HepG2 (cell line): ENCODE measurements around the gene KIF27. TPM values are rescaled to one million over a fixed set of nuclear protein-coding genes. Genes with fewer than 3 reads are reported as not detected.
A peak's percentile ranks its signal among the peaks of the same experiment; 100 is the strongest.

Experiments used
- ATAC-seq: fragments of 200-7000 bp; cut with Tn5 transposase; 3 replicates; pipeline ENCODE4 v1.9.1; 2020; ENCODE audit warnings: mild to moderate bottlenecking, moderate library complexity
- BruUV-seq: library from RNA; stranded (reverse); fragments of 400-500 nt; replicated peaks from 2 replicates; lab custom pipeline; 2021; lab: Mats Ljungman, UMichigan
- CTCF ChIA-PET: fragments of 300-600 bp; formaldehyde crosslinking; extraction: SDS; loops from one replicate; lab custom pipeline; 2021; ENCODE audit warnings: low total read pairs, inconsistent platforms, low intra/inter-chr PET ratio; lab: Yijun Ruan, JAX
- POLR2A ChIA-PET: fragments of 350-600 bp; sonication (Branson Sonifier 250); formaldehyde crosslinking; loops from one replicate; lab custom pipeline; 2020; ENCODE audit warnings: antibody characterized with exemption, inconsistent platforms; lab: Yijun Ruan, JAX
- DNase-seq: peaks from one replicate; pipeline ENCODE4 v3.0.0-alpha.2; 2015; ENCODE audit warnings: low spot score
- FAIRE-seq: peaks from 3 replicates; lab custom pipeline; 2011; peaks lifted over from hg19 to GRCh38; lab: Jason Lieb, UNC
- H2AFZ ChIP-seq: one replicate; pipeline ENCODE4 v1.6.1; 2011; ENCODE audit warnings: low read length, inconsistent platforms
- H3K27ac ChIP-seq: fragments of 300-600 bp; 3 replicates; pipeline ENCODE4 v1.8.0; 2011; ENCODE audit warnings: mixed run types, mild to moderate bottlenecking, mixed read lengths, low read length, inconsistent platforms; ENCODE audit not compliant: insufficient read depth; ENCODE audit errors: extremely low read length
- H3K27me3 ChIP-seq, 2 experiments: fragments of 200-600 bp in 1 of 2; 2 replicates in 1 of 2; 3 replicates in 1 of 2; pipeline versions ENCODE4 v1.6.0 to v1.8.0; 2011; ENCODE audit warnings: low read length in 2 of 2, mild to moderate bottlenecking in 2 of 2, moderate library complexity in 2 of 2, inconsistent platforms in 1 of 2; ENCODE audit not compliant: insufficient read depth in 2 of 2, control insufficient read depth in 1 of 2
- H3K36me3 ChIP-seq, 2 experiments: fragments of 200-600 bp in 1 of 2; replicated peaks in 1 of 2; 2 replicates in 1 of 2; 3 replicates in 1 of 2; pipeline versions ENCODE4 v1.5.1 to v1.8.0; 2011; ENCODE audit warnings: low read length in 2 of 2, inconsistent platforms in 1 of 2; ENCODE audit not compliant: insufficient read depth in 2 of 2, control insufficient read depth in 1 of 2
- H3K4me1 ChIP-seq: 2 replicates; pipeline ENCODE4 v1.5.1; 2012; ENCODE audit warnings: low read length, inconsistent platforms; ENCODE audit not compliant: insufficient read depth
- H3K4me2 ChIP-seq: 2 replicates; pipeline ENCODE4 v1.6.0; 2011; ENCODE audit warnings: low read depth, low read length, inconsistent platforms
- H3K4me3 ChIP-seq, 3 experiments: fragments of 200-600 bp in 1 of 3; sonication (generic), shearing (Covaris generic) in 1 of 3; replicated peaks in 1 of 3; 2 replicates each; pipeline ENCODE4 v1.5.1; 2011 to 2016; ENCODE audit warnings: low read length in 3 of 3, inconsistent platforms in 2 of 3, low read depth in 2 of 3, mild to moderate bottlenecking in 2 of 3, control low read depth in 1 of 3, mixed read lengths in 1 of 3; ENCODE audit not compliant: insufficient read depth in 1 of 3
- H3K79me2 ChIP-seq: one replicate; pipeline ENCODE4 v1.6.1; 2011; ENCODE audit warnings: low read length, inconsistent platforms; ENCODE audit not compliant: insufficient read depth
- H3K9ac ChIP-seq: 2 replicates; pipeline ENCODE4 v1.6.0; 2011; ENCODE audit warnings: mild to moderate bottlenecking, low read depth, low read length, inconsistent platforms; ENCODE audit not compliant: insufficient read depth
- H3K9me3 ChIP-seq: 2 replicates; pipeline ENCODE4 v1.5.1; 2012; ENCODE audit warnings: mild to moderate bottlenecking, low read length
- H4K20me1 ChIP-seq: 2 replicates; pipeline ENCODE4 v1.6.0; 2011; ENCODE audit warnings: inconsistent platforms, mild to moderate bottlenecking, low read length, moderate library complexity; ENCODE audit not compliant: insufficient read depth
- CBX2 ChIP-seq, 2 experiments: fragments of 200-600 bp in 1 of 2; sonication (generic); formaldehyde crosslinking in 1 of 2; IDR thresholded peaks; 2 replicates each; pipeline versions ENCODE4 v1.7.0 to v1.8.1; 2018 to 2022; ENCODE audit warnings: low read depth in 2 of 2, low read length in 1 of 2, mild to moderate bottlenecking in 1 of 2, missing genetic modification reagents in 1 of 2
- DPF2 ChIP-seq: sonication (generic); formaldehyde crosslinking; IDR thresholded peaks from 2 replicates; pipeline ENCODE4 v1.4.0; 2020; ENCODE audit warnings: mild to moderate bottlenecking, low read depth, missing genetic modification reagents, borderline replicate concordance
- EEA1 ChIP-seq: sonication (generic); formaldehyde crosslinking; IDR thresholded peaks from 2 replicates; pipeline ENCODE4 v1.5.1; 2020; ENCODE audit warnings: mild to moderate bottlenecking, missing genetic modification reagents, borderline replicate concordance
- NCOA1 ChIP-seq: sonication (generic); formaldehyde crosslinking; IDR thresholded peaks from 2 replicates; pipeline ENCODE4 v1.9.0; 2021; ENCODE audit warnings: missing genetic modification reagents
- RAD21 ChIP-seq: fragments of 450-650 bp; formaldehyde crosslinking; IDR thresholded peaks from 2 replicates; pipeline ENCODE4 v1.5.0; 2020; ENCODE audit warnings: mild to moderate bottlenecking
- TEAD3 ChIP-seq: optimal IDR thresholded peaks from 2 replicates; pipeline ENCODE3; 2016; ENCODE audit warnings: borderline replicate concordance
- TOPORS ChIP-seq: sonication (generic); formaldehyde crosslinking; IDR thresholded peaks from 2 replicates; pipeline ENCODE4 v1.8.0; 2023; ENCODE audit warnings: mild to moderate bottlenecking, missing genetic modification reagents
- YY1 ChIP-seq: IDR thresholded peaks from 2 replicates; pipeline ENCODE4 v1.6.1; 2011; ENCODE audit warnings: low read length, low read depth, moderate library complexity, mild to moderate bottlenecking; ENCODE audit not compliant: insufficient read depth, insufficient replicate concordance
- ZNF30 ChIP-seq: sonication (generic); formaldehyde crosslinking; IDR thresholded peaks from 2 replicates; pipeline ENCODE4 v1.5.0; 2020; ENCODE audit warnings: mild to moderate bottlenecking, missing genetic modification reagents
- ZNF737 ChIP-seq: sonication (generic); formaldehyde crosslinking; IDR thresholded peaks from 2 replicates; pipeline ENCODE4 v1.5.0; 2020; ENCODE audit warnings: missing genetic modification reagents, mild to moderate bottlenecking, borderline replicate concordance
- ZNF83 ChIP-seq: sonication (generic); formaldehyde crosslinking; IDR thresholded peaks from 2 replicates; pipeline ENCODE4 v1.4.0; 2020; ENCODE audit warnings: missing genetic modification reagents, mild to moderate bottlenecking, borderline replicate concordance
- WGBS: methylation state at CpG from one replicate; pipeline ENCODE4 v1.1.6; 2017; ENCODE audit warnings: low lambda C conversion rate; 5-methylcytosine and 5-hydroxymethylcytosine counted together
- in situ Hi-C: cut with HindIII; loops from 2 replicates; pipeline ENCODE4 v1.10.0; 2017; ENCODE audit warnings: low pct_unique_long_range_greater_than_20kb; ENCODE audit not compliant: extremely low pct_ligation_motif_present
- intact Hi-C: fragments of 100-400 bp; cut with micrococcal nuclease; formaldehyde crosslinking; loops from one replicate; pipeline ENCODE4 v1.10.0; 2022; ENCODE audit not compliant: unreplicated experiment
- polyA plus RNA-seq, 8 experiments: library from polyadenylated mRNA; depleted of rRNA in 3 of 8; stranded (reverse) in 7 of 8; unstranded in 1 of 8; fragments of >200 nt; fragmentation: Illumina TruSeq in 4 of 8; extraction: Trizol in 4 of 8; gene quantifications; 2 replicates each; pipeline versions ENCODE4 v1.2.1 to v1.2.3, GENCODE V29; 2011 to 2016; ENCODE audit warnings: low read depth in 4 of 8, missing spikeins in 1 of 8, mixed read lengths in 1 of 8; ENCODE audit not compliant: insufficient read depth in 1 of 8
- total RNA-seq, 5 experiments: library from RNA; depleted of rRNA; stranded (reverse); fragments of >200 nt; fragmentation: Illumina TruSeq; extraction: Trizol; gene quantifications; 2 replicates each; pipeline ENCODE4 v1.2.3, GENCODE V29; 2016; ENCODE audit warnings: low read depth in 1 of 5
- TF ChIP-seq, protein P1 (sequence below): sonication (generic); formaldehyde crosslinking; IDR thresholded peaks from 2 replicates; pipeline ENCODE4 v1.5.0; 2020; ENCODE audit warnings: missing genetic modification reagents
- TF ChIP-seq, protein P2 (sequence below): sonication (generic); formaldehyde crosslinking; IDR thresholded peaks from 2 replicates; pipeline ENCODE4 v1.4.0; 2020; ENCODE audit warnings: missing genetic modification reagents
- TF ChIP-seq, protein P3 (sequence below): sonication (generic); formaldehyde crosslinking; IDR thresholded peaks from 2 replicates; pipeline ENCODE4 v1.4.0; 2020; ENCODE audit warnings: missing genetic modification reagents, borderline replicate concordance

Gene KIF27
- total and polyA plus RNA-seq, 2 of the 13 experiments (the other 11 are each of a cell fraction or from before 2014, with no cell fraction given), result 0.95 to 4.1 TPM

DNA sequence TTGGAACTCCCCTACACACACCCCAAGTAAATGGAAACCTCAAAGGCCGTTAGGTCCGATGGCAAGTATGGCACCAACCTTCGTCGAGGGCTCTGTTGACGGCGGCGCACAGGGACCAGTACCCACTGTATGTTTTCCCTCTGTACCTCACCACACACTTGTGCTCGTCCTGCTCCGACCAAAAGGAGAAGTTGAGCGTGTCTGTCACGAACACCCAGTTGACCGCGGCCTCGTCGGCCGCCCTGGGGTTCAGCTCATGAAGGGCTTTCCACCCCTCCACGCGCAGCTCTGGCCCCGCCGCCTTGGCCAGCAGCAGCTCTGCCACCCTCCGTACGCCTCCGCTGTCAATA lies 34.8 kb upstream of the KIF27 start:
- peak overlapping the region; percentile 90 for H3K4me2 ChIP-seq
- ChIA-PET POLR2A (interaction anchor here (0.9 to 8.0 kb wide), 9 partner anchors 9 to 333 kb away, joined by 3 to 96 read pairs (median 4); partner anchors contain the start of genes HNRNPK, IDNK, KIF27 and RMI1), CTCF (no interaction called here)
- H3K36me3 ChIP-seq, result peaks cover 0 to 6% of the 10 kb centered on the region in 2 experiments; a peak in 2 of 5 replicates
- peak overlapping the region; percentile 91 for H3K9ac ChIP-seq
- peaks cover 17% of the 10 kb centered on the region for H3K79me2 ChIP-seq
- FAIRE-seq (no peak), ATAC-seq (peak; percentile 42), DNase-seq (peak; percentile 36)
- in situ Hi-C loops, result no loop called here
- peak overlapping the region; percentile 63 to 88 (median 76) for H3K4me3 ChIP-seq
- 0% methylated on average over 6 of the region's 23 CpGs for WGBS
- H2AFZ ChIP-seq, result peak overlapping the region; percentile 28
- peak overlapping the region; percentile 98 for H3K27ac ChIP-seq
- intact Hi-C loops, result no loop called here
- no peaks in the 10 kb centered on the region for H3K9me3 ChIP-seq
- H3K4me1 ChIP-seq, result peaks cover 51% of the 10 kb centered on the region
- H3K27me3 ChIP-seq, result no peaks in the 10 kb centered on the region; a peak in 1 of 5 replicates
- H4K20me1 ChIP-seq, result no peaks in the 10 kb centered on the region
- BruUV-seq, result TSS peak; percentile 89
- TF ChIP-seq, protein P1, sequence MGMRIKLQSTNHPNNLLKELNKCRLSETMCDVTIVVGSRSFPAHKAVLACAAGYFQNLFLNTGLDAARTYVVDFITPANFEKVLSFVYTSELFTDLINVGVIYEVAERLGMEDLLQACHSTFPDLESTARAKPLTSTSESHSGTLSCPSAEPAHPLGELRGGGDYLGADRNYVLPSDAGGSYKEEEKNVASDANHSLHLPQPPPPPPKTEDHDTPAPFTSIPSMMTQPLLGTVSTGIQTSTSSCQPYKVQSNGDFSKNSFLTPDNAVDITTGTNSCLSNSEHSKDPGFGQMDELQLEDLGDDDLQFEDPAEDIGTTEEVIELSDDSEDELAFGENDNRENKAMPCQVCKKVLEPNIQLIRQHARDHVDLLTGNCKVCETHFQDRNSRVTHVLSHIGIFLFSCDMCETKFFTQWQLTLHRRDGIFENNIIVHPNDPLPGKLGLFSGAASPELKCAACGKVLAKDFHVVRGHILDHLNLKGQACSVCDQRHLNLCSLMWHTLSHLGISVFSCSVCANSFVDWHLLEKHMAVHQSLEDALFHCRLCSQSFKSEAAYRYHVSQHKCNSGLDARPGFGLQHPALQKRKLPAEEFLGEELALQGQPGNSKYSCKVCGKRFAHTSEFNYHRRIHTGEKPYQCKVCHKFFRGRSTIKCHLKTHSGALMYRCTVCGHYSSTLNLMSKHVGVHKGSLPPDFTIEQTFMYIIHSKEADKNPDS (CRISPR knock-in tag), result no peak
- TF ChIP-seq ZNF83 (CRISPR knock-in tag), result peak; percentile 80; the same call in 1 of the 2 replicates
- no peak for TF ChIP-seq CBX2 (IDR thresholded peaks at IDR 0.05; ENCODE audit: low read depth, low read length)
- 0 out of 2 replicates have a peak, but pooled peaks have one; percentile 8 for TF ChIP-seq CBX2 (CRISPR knock-in tag; IDR thresholded peaks at IDR 0.05; ENCODE audit: low read depth)
- TF ChIP-seq EEA1 (CRISPR knock-in tag), result 0 out of 2 replicates have a peak, but pooled peaks have one; percentile 18
- TF ChIP-seq, protein P2, sequence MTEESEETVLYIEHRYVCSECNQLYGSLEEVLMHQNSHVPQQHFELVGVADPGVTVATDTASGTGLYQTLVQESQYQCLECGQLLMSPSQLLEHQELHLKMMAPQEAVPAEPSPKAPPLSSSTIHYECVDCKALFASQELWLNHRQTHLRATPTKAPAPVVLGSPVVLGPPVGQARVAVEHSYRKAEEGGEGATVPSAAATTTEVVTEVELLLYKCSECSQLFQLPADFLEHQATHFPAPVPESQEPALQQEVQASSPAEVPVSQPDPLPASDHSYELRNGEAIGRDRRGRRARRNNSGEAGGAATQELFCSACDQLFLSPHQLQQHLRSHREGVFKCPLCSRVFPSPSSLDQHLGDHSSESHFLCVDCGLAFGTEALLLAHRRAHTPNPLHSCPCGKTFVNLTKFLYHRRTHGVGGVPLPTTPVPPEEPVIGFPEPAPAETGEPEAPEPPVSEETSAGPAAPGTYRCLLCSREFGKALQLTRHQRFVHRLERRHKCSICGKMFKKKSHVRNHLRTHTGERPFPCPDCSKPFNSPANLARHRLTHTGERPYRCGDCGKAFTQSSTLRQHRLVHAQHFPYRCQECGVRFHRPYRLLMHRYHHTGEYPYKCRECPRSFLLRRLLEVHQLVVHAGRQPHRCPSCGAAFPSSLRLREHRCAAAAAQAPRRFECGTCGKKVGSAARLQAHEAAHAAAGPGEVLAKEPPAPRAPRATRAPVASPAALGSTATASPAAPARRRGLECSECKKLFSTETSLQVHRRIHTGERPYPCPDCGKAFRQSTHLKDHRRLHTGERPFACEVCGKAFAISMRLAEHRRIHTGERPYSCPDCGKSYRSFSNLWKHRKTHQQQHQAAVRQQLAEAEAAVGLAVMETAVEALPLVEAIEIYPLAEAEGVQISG, result no peak
- no peak for TF ChIP-seq DPF2 (CRISPR knock-in tag)
- 0 out of 2 replicates have a peak, but pooled peaks have one; percentile 28 for TF ChIP-seq RAD21 (CRISPR knock-in tag)
- no peak for TF ChIP-seq TOPORS (CRISPR knock-in tag)
- peak; percentile 43 for TF ChIP-seq NCOA1 (CRISPR knock-in tag)
- peak; percentile 89; the same call in 1 of the 2 replicates for TF ChIP-seq ZNF30
- TF ChIP-seq, protein P3, sequence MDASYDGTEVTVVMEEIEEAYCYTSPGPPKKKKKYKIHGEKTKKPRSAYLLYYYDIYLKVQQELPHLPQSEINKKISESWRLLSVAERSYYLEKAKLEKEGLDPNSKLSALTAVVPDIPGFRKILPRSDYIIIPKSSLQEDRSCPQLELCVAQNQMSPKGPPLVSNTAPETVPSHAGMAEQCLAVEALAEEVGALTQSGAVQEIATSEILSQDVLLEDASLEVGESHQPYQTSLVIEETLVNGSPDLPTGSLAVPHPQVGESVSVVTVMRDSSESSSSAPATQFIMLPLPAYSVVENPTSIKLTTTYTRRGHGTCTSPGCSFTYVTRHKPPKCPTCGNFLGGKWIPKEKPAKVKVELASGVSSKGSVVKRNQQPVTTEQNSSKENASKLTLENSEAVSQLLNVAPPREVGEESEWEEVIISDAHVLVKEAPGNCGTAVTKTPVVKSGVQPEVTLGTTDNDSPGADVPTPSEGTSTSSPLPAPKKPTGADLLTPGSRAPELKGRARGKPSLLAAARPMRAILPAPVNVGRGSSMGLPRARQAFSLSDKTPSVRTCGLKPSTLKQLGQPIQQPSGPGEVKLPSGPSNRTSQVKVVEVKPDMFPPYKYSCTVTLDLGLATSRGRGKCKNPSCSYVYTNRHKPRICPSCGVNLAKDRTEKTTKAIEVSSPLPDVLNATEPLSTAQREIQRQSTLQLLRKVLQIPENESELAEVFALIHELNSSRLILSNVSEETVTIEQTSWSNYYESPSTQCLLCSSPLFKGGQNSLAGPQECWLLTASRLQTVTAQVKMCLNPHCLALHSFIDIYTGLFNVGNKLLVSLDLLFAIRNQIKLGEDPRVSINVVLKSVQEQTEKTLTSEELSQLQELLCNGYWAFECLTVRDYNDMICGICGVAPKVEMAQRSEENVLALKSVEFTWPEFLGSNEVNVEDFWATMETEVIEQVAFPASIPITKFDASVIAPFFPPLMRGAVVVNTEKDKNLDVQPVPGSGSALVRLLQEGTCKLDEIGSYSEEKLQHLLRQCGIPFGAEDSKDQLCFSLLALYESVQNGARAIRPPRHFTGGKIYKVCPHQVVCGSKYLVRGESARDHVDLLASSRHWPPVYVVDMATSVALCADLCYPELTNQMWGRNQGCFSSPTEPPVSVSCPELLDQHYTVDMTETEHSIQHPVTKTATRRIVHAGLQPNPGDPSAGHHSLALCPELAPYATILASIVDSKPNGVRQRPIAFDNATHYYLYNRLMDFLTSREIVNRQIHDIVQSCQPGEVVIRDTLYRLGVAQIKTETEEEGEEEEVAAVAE (CRISPR knock-in tag), result peak; percentile 8; the same call in 1 of the 2 replicates
- TF ChIP-seq TEAD3 (CRISPR knock-in tag), result peak; percentile 9
- no peak for TF ChIP-seq ZNF737 (CRISPR knock-in tag)
- TF ChIP-seq YY1, result peak; percentile 0
